Upper lobe of left lung (tissue), 4 donors: ENCODE results near the gene ESR2.

Experiments used
- CTCF ChIP-seq, 6 experiments: fragments of 450-650 bp in 4 of 6; fragments of 200-600 bp in 2 of 6; sonication (generic) in 2 of 6; IDR thresholded peaks; one replicate each; pipeline ENCODE4 v1.5.1; 2016 to 2019; ENCODE audit warnings: antibody characterized with exemption in 6 of 6
- POLR2A ChIP-seq, 4 donors: fragments of 450-650 bp; IDR thresholded peaks; one replicate each; pipeline ENCODE4 v1.5.1; 2016 to 2017; ENCODE audit warnings: antibody characterized with exemption in 4 of 4, mild to moderate bottlenecking in 2 of 4
- POLR2AphosphoS5 ChIP-seq, 2 donors: sonication (generic); formaldehyde crosslinking; IDR thresholded peaks; one replicate each; pipeline ENCODE4 v1.5.1; 2017; ENCODE audit warnings: antibody characterized with exemption in 2 of 2

DNA sequence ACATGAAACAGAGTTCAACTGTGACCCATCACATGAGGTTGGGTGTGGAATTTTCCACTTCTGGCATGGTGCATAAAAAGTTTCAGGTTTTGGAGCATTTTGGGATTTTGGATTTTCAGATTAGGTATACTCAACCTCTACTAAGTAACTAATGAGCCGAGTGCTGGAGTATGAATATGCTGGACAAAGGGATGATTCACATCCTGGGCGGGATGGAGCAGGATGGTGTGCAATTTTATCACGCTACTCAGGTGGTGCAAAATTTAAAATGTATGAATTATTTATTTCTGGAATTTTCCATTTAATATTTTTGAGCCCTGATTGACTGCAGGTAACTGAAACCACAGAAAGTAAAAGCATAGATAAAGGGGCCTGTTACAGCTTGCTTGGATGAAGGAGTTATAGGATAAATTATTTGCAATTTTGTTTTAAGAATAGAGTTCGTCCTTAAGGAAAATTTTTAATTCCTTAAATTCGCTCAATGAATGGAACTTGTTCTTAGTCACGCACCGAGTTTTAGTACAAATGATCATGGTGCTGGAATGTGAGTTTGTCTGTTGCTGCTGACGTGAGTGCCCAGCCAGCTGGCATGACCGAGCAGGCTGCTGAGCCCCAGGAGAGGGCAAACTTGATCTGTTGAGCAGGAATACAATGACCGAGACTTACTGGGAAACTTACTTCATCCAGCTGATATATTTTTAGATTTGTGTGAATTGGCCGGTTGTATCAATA is 176.3 kb downstream of the ESR2 start:
- no peak for TF ChIP-seq CTCF (IDR thresholded peaks at IDR 0.05)
- TF ChIP-seq POLR2A (IDR thresholded peaks at IDR 0.05): no peak
- TF ChIP-seq POLR2AphosphoS5 (IDR thresholded peaks at IDR 0.05): no peak
